KMS-11 (cell line): ENCODE results near the gene VSTM4.

Experiments used
- H2AFZ ChIP-seq: fragments of 200-600 bp; sonication (generic); 2 replicates; pipeline ENCODE4 v1.6.1; 2016; ENCODE audit warnings: antibody characterized with exemption, mixed run types, low read depth
- H3K27ac ChIP-seq: fragments of 200-600 bp; sonication (generic); 2 replicates; pipeline ENCODE4 v1.6.1; 2016; ENCODE audit warnings: mild to moderate bottlenecking, mixed run types
- H3K27me3 ChIP-seq: fragments of 200-600 bp; sonication (generic); 2 replicates; pipeline ENCODE4 v1.6.1; 2017; ENCODE audit warnings: mild to moderate bottlenecking, low read depth, mixed run types, moderate library complexity; ENCODE audit not compliant: insufficient read depth
- H3K36me3 ChIP-seq: fragments of 200-600 bp; sonication (generic); 2 replicates; pipeline ENCODE4 v1.6.1; 2017; ENCODE audit warnings: mild to moderate bottlenecking, mixed run types; ENCODE audit not compliant: insufficient read depth
- H3K4me1 ChIP-seq: fragments of 200-600 bp; sonication (generic); 2 replicates; pipeline ENCODE4 v1.6.1; 2016; ENCODE audit warnings: mild to moderate bottlenecking, low read depth, mixed run types; ENCODE audit not compliant: poor library complexity, severe bottlenecking
- H3K4me2 ChIP-seq: fragments of 200-600 bp; sonication (generic); 2 replicates; pipeline ENCODE4 v1.7.0; 2016; ENCODE audit warnings: mild to moderate bottlenecking, mixed run types
- H3K4me3 ChIP-seq: fragments of 200-600 bp; sonication (generic); IDR thresholded peaks from 2 replicates; pipeline ENCODE4 v1.6.1; 2017; ENCODE audit warnings: low read depth, low read length, mixed read lengths; ENCODE audit not compliant: insufficient read depth
- H3K79me2 ChIP-seq: fragments of 200-600 bp; sonication (generic); 2 replicates; pipeline ENCODE4 v1.6.1; 2016; ENCODE audit warnings: low read depth, mixed run types; ENCODE audit not compliant: insufficient read depth
- H3K9ac ChIP-seq: fragments of 200-600 bp; sonication (generic); 2 replicates; pipeline ENCODE4 v1.6.1; 2016; ENCODE audit warnings: mild to moderate bottlenecking, mixed run types
- H4K20me1 ChIP-seq: fragments of 200-600 bp; sonication (generic); 2 replicates; pipeline ENCODE4 v1.6.1; 2016; ENCODE audit warnings: mild to moderate bottlenecking, mixed run types; ENCODE audit not compliant: insufficient read depth
- CTCF ChIP-seq: fragments of 200-600 bp; sonication (generic); conservative IDR thresholded peaks from 2 replicates; pipeline ENCODE4 v1.6.1; 2017; ENCODE audit warnings: low read depth, mild to moderate bottlenecking, antibody characterized with exemption, low read length, moderate library complexity, mixed read lengths

The VSTM4 gene

GRCh38 chr10:49001402-49001801 lies 113.9 kb downstream of the VSTM4 start:
- Histone ChIP-seq H3K79me2 (no peaks in the 10 kb centered on the region), H2AFZ (no peak overlapping the region), H3K4me1 (no peaks in the 10 kb centered on the region), H3K27me3 (no peaks in the 10 kb centered on the region), H3K4me2 (no peak overlapping the region), H3K9ac (no peak overlapping the region), H3K36me3 (no peaks in the 10 kb centered on the region), H4K20me1 (no peaks in the 10 kb centered on the region), H3K4me3 (no peak overlapping the region), H3K27ac (no peak overlapping the region)
- TF ChIP-seq CTCF: no peak

GRCh38 chr10:49000437-49001398 lies 114.6 kb downstream of the VSTM4 start:
- H3K27me3 ChIP-seq: no peaks in the 10 kb centered on the region
- no peak for TF ChIP-seq CTCF
- H3K4me2 ChIP-seq: no peak overlapping the region
- no peak overlapping the region for H2AFZ ChIP-seq
- no peaks in the 10 kb centered on the region for H3K36me3 ChIP-seq
- no peak overlapping the region for H3K9ac ChIP-seq
- no peaks in the 10 kb centered on the region for H3K4me1 ChIP-seq
- no peak overlapping the region for H3K27ac ChIP-seq
- H4K20me1 ChIP-seq: no peaks in the 10 kb centered on the region
- no peak overlapping the region for H3K4me3 ChIP-seq
- no peaks in the 10 kb centered on the region for H3K79me2 ChIP-seq

- no peak for TF ChIP-seq CTCF
- H4K20me1 ChIP-seq: no peaks in the 10 kb centered on the region
- H3K36me3 ChIP-seq: no peaks in the 10 kb centered on the region
- no peak overlapping the region for H3K27ac ChIP-seq
- H3K4me2 ChIP-seq: no peak overlapping the region
- no peak overlapping the region for H3K9ac ChIP-seq
- no peaks in the 10 kb centered on the region for H3K4me1 ChIP-seq
- no peak overlapping the region for H3K4me3 ChIP-seq
- no peaks in the 10 kb centered on the region for H3K79me2 ChIP-seq
- H3K27me3 ChIP-seq: no peaks in the 10 kb centered on the region
- no peak overlapping the region for H2AFZ ChIP-seq
Measured at GRCh38 chr10:48999346-48999745, 116.0 kb downstream of the VSTM4 start.

- TF ChIP-seq CTCF: no peak
- no peak overlapping the region for H3K4me3 ChIP-seq
- H3K79me2 ChIP-seq: no peaks in the 10 kb centered on the region
- no peak overlapping the region for H2AFZ ChIP-seq
- H3K4me2 ChIP-seq: no peak overlapping the region
- no peak overlapping the region for H3K27ac ChIP-seq
- no peaks in the 10 kb centered on the region for H3K36me3 ChIP-seq
- H3K9ac ChIP-seq: no peak overlapping the region
- H3K4me1 ChIP-seq: no peaks in the 10 kb centered on the region
- H3K27me3 ChIP-seq: no peaks in the 10 kb centered on the region
- no peaks in the 10 kb centered on the region for H4K20me1 ChIP-seq
Measured at GRCh38 chr10:48996329-48996728, 119.0 kb downstream of the VSTM4 start.
